Stimulated activated CD4-positive, alpha-beta T cell treated with anti-CD3 and anti-CD28 coated beads, Interleukin-15, amount 100 ng/mL, for 24 hours (primary cell): ENCODE data around the gene DOCK3.
"Not testable (repeated sequence)": the region's sequence is repeated elsewhere in the genome, so short reads cannot be mapped to it uniquely, and the experiment has no call there.

ENCODE experiments used
- DNase-seq: peaks from one replicate; pipeline ENCODE4 v3.0.0-alpha.2; 2020

Gene DOCK3

GRCh38 chr3:50687127-50687751, 12.5 kb downstream of the DOCK3 start:
- DNase-seq: no peak

GRCh38 chr3:50687916-50688315, 13.2 kb downstream of the DOCK3 start:
- DNase-seq: no peak

GRCh38 chr3:50688602-50689001, 13.9 kb downstream of the DOCK3 start:
- DNase-seq: not testable (repeated sequence)

GRCh38 chr3:50689558-50689957, 14.8 kb downstream of the DOCK3 start:
- no peak for DNase-seq

GRCh38 chr3:50695031-50695430, 20.3 kb downstream of the DOCK3 start:
- DNase-seq: no peak

GRCh38 chr3:50696276-50696675, 21.5 kb downstream of the DOCK3 start:
- DNase-seq: no peak

- DNase-seq: no peak
Observed at GRCh38 chr3:50698269-50698668, 23.5 kb downstream of the DOCK3 start.

- DNase-seq: peak; percentile 17
Observed at GRCh38 chr3:50708620-50709019, 33.9 kb downstream of the DOCK3 start.

- DNase-seq: peak; percentile 3
Observed at GRCh38 chr3:50714946-50715345, 40.2 kb downstream of the DOCK3 start.

- DNase-seq: no peak
Observed at GRCh38 chr3:50724831-50725230, 50.1 kb downstream of the DOCK3 start.

- DNase-seq: no peak
Observed at GRCh38 chr3:50734985-50735384, 60.3 kb downstream of the DOCK3 start.

- no peak for DNase-seq
Observed at GRCh38 chr3:50737193-50737905, 62.6 kb downstream of the DOCK3 start.

GRCh38 chr3:50737906-50738598, 63.3 kb downstream of the DOCK3 start:
- DNase-seq: no peak

- DNase-seq: no peak
Observed at GRCh38 chr3:50743643-50744042, 68.9 kb downstream of the DOCK3 start.

GRCh38 chr3:50749822-50750221, 75.1 kb downstream of the DOCK3 start:
- DNase-seq: no peak

GRCh38 chr3:50759015-50759414, 84.3 kb downstream of the DOCK3 start:
- no peak for DNase-seq

- no peak for DNase-seq
Observed at GRCh38 chr3:50777680-50778079, 103.0 kb downstream of the DOCK3 start.

GRCh38 chr3:50781766-50782165, 107.0 kb downstream of the DOCK3 start:
- DNase-seq: not testable (repeated sequence)

GRCh38 chr3:50786631-50787030, 111.9 kb downstream of the DOCK3 start:
- DNase-seq: no peak

- not testable (repeated sequence) for DNase-seq
Observed at GRCh38 chr3:50790894-50791293, 116.2 kb downstream of the DOCK3 start.

- no peak for DNase-seq
Observed at GRCh38 chr3:50792568-50792967, 117.8 kb downstream of the DOCK3 start.

- not testable (repeated sequence) for DNase-seq
Observed at GRCh38 chr3:50803805-50804204, 129.1 kb downstream of the DOCK3 start.

- not testable (repeated sequence) for DNase-seq
Observed at GRCh38 chr3:50804376-50804775, 129.6 kb downstream of the DOCK3 start.

- no peak for DNase-seq
Observed at GRCh38 chr3:50805321-50805720, 130.6 kb downstream of the DOCK3 start.
